Neural progenitor cell (in vitro differentiated cells): ENCODE results near the gene PHYHIPL. TPM values are rescaled to one million over a fixed set of nuclear protein-coding genes. Genes with fewer than 3 reads are reported as not detected.
"Not testable (repeated sequence)": the region's sequence is repeated elsewhere in the genome, so short reads cannot be mapped to it uniquely, and the experiment has no call there.

Experiments
- DNase-seq: peaks from one replicate; pipeline ENCODE4 v3.0.0-alpha.2; 2016; ENCODE audit warnings: low spot score
- H2AFZ ChIP-seq: fragments of 200-600 bp; sonication (generic); replicated peaks from 2 replicates; pipeline ENCODE4 v1.6.1; 2016; ENCODE audit warnings: antibody characterized with exemption
- H3F3A ChIP-seq: fragments of 200-600 bp; sonication (generic); 2 replicates; pipeline ENCODE4 v1.6.1; 2016; ENCODE audit warnings: antibody characterized with exemption, low read depth
- H3K27ac ChIP-seq: fragments of 200-600 bp; sonication (generic); 2 replicates; pipeline ENCODE4 v1.5.1; 2016; ENCODE audit warnings: mild to moderate bottlenecking
- H3K27me3 ChIP-seq: fragments of 200-600 bp; sonication (generic); 2 replicates; pipeline ENCODE4 v1.6.1; 2016; ENCODE audit warnings: mild to moderate bottlenecking, moderate library complexity
- H3K36me3 ChIP-seq: fragments of 200-600 bp; sonication (generic); 2 replicates; pipeline ENCODE4 v1.5.1; 2016
- H3K4me1 ChIP-seq: fragments of 200-600 bp; sonication (generic); 2 replicates; pipeline ENCODE4 v1.6.1; 2016; ENCODE audit warnings: mixed run types
- H3K4me2 ChIP-seq: fragments of 200-600 bp; sonication (generic); 2 replicates; pipeline ENCODE4 v1.6.1; 2016
- H3K4me3 ChIP-seq: fragments of 200-600 bp; sonication (generic); 2 replicates; pipeline ENCODE4 v1.5.1; 2016
- H3K79me2 ChIP-seq: fragments of 200-600 bp; sonication (generic); 2 replicates; pipeline ENCODE4 v1.6.1; 2016; ENCODE audit warnings: low read depth
- H3K9ac ChIP-seq: fragments of 200-600 bp; sonication (generic); 2 replicates; pipeline ENCODE4 v1.6.1; 2016
- H3K9me3 ChIP-seq: fragments of 200-600 bp; sonication (generic); 2 replicates; pipeline ENCODE4 v1.5.1; 2016; ENCODE audit warnings: low read depth
- H4K20me1 ChIP-seq: fragments of 200-600 bp; sonication (generic); 2 replicates; pipeline ENCODE4 v1.6.1; 2016; ENCODE audit warnings: low read depth
- H3K27ac Mint-ChIP-seq: 3 replicates; pipeline ENCODE4 v1.8.0; 2021; ENCODE audit warnings: mixed read lengths
- H3K27me3 Mint-ChIP-seq: 2 replicates; pipeline ENCODE4 v1.8.0; 2022; ENCODE audit warnings: low read depth, mild to moderate bottlenecking, inconsistent platforms, moderate library complexity, mixed read lengths; ENCODE audit not compliant: insufficient read depth
- H3K36me3 Mint-ChIP-seq: 3 replicates; pipeline ENCODE4 v1.8.0; 2021; ENCODE audit warnings: mixed read lengths
- H3K4me1 Mint-ChIP-seq: 3 replicates; pipeline ENCODE4 v1.8.0; 2021; ENCODE audit warnings: mixed read lengths
- H3K4me3 Mint-ChIP-seq: 3 replicates; pipeline ENCODE4 v1.8.0; 2021; ENCODE audit warnings: mild to moderate bottlenecking, moderate library complexity, mixed read lengths
- H3K9me3 Mint-ChIP-seq: 3 replicates; pipeline ENCODE4 v1.8.0; 2020; ENCODE audit warnings: mixed read lengths
- CTCF ChIP-seq: fragments of 200-600 bp; sonication (generic); IDR thresholded peaks from 2 replicates; pipeline ENCODE4 v1.5.1; 2017; ENCODE audit warnings: antibody characterized with exemption, mild to moderate bottlenecking
- EZH2 ChIP-seq: fragments of 200-600 bp; sonication (generic); IDR thresholded peaks from 2 replicates; pipeline ENCODE4 v1.6.1; 2017; ENCODE audit warnings: antibody characterized with exemption, mild to moderate bottlenecking, moderate library complexity
- EZH2phosphoT487 ChIP-seq: fragments of 200-600 bp; sonication (generic); IDR thresholded peaks from 2 replicates; pipeline ENCODE4 v1.6.1; 2017; ENCODE audit warnings: antibody characterized with exemption
- total RNA-seq: library from RNA; depleted of rRNA; stranded (reverse); fragments of >200 nt; gene quantifications from 2 replicates; pipeline ENCODE4 v1.2.3, GENCODE V29; 2015; ENCODE audit warnings: low replicate concordance

The PHYHIPL gene
- total RNA-seq, 1 donor from 2014 or later = 0.52 TPM

GRCh38 chr10:59236064-59236697, 59.7 kb downstream of the PHYHIPL start:
- H3K27ac ChIP-seq = no peak overlapping the region
- no peak overlapping the region for H3K4me3 ChIP-seq
- H3K27me3 Mint-ChIP-seq = no peaks in the 10 kb centered on the region
- no peaks in the 10 kb centered on the region for H3F3A ChIP-seq
- no peak overlapping the region for H2AFZ ChIP-seq
- no peak for DNase-seq
- H3K27me3 ChIP-seq = no peaks in the 10 kb centered on the region
- H3K9me3 ChIP-seq = no peaks in the 10 kb centered on the region
- H3K4me2 ChIP-seq = no peak overlapping the region
- H3K27ac Mint-ChIP-seq = no peak overlapping the region
- TF ChIP-seq EZH2phosphoT487 = no peak
- TF ChIP-seq EZH2 = no peak
- TF ChIP-seq CTCF = no peak
- H3K4me1 Mint-ChIP-seq = no peaks in the 10 kb centered on the region
- H4K20me1 ChIP-seq = no peaks in the 10 kb centered on the region
- H3K4me1 ChIP-seq = no peaks in the 10 kb centered on the region
- no peak overlapping the region for H3K4me3 Mint-ChIP-seq
- H3K36me3 Mint-ChIP-seq = peaks cover 5% of the 10 kb centered on the region
- peaks cover 4% of the 10 kb centered on the region for H3K9me3 Mint-ChIP-seq
- H3K36me3 ChIP-seq = no peaks in the 10 kb centered on the region
- no peaks in the 10 kb centered on the region for H3K79me2 ChIP-seq
- H3K9ac ChIP-seq = no peak overlapping the region

- Mint-ChIP-seq H3K4me3 (no peak overlapping the region), H3K4me1 (no peaks in the 10 kb centered on the region), H3K9me3 (peaks cover 4% of the 10 kb centered on the region), H3K27me3 (no peaks in the 10 kb centered on the region), H3K27ac (no peak overlapping the region), H3K36me3 (peaks cover 5% of the 10 kb centered on the region)
- Histone ChIP-seq H3K27ac (no peak overlapping the region), H3F3A (no peaks in the 10 kb centered on the region), H4K20me1 (no peaks in the 10 kb centered on the region), H3K36me3 (no peaks in the 10 kb centered on the region), H3K4me3 (no peak overlapping the region), H3K9ac (no peak overlapping the region), H3K79me2 (no peaks in the 10 kb centered on the region), H3K4me1 (no peaks in the 10 kb centered on the region), H2AFZ (no peak overlapping the region), H3K27me3 (no peaks in the 10 kb centered on the region), H3K9me3 (no peaks in the 10 kb centered on the region), H3K4me2 (no peak overlapping the region)
- no peak for DNase-seq
- TF ChIP-seq EZH2phosphoT487 = no peak
- no peak for TF ChIP-seq EZH2
- TF ChIP-seq CTCF = no peak
Observed at GRCh38 chr10:59237775-59238174, 61.3 kb downstream of the PHYHIPL start.

- H2AFZ ChIP-seq, DNase-seq, H3K79me2 ChIP-seq, H3K4me3 Mint-ChIP-seq, H3K9me3 Mint-ChIP-seq, H3K4me2 ChIP-seq, H3K4me3 ChIP-seq, H4K20me1 ChIP-seq, H3K27me3 ChIP-seq, H3K27me3 Mint-ChIP-seq, H3K9ac ChIP-seq, H3K27ac ChIP-seq, H3K36me3 Mint-ChIP-seq, H3K36me3 ChIP-seq, H3K9me3 ChIP-seq, H3K4me1 Mint-ChIP-seq, H3K4me1 ChIP-seq, H3F3A ChIP-seq: not testable (repeated sequence)
- H3K27ac Mint-ChIP-seq = peak overlapping the region; percentile 34
Observed at GRCh38 chr10:59239108-59239507, 62.7 kb downstream of the PHYHIPL start.

GRCh38 chr10:59240582-59241183, 64.2 kb downstream of the PHYHIPL start:
- H3K9me3 ChIP-seq = no peaks in the 10 kb centered on the region
- H3K4me2 ChIP-seq = no peak overlapping the region
- Mint-ChIP-seq H3K27ac (no peak overlapping the region), H3K27me3 (no peaks in the 10 kb centered on the region), H3K36me3 (peaks cover 6% of the 10 kb centered on the region), H3K4me1 (no peaks in the 10 kb centered on the region), H3K4me3 (no peak overlapping the region), H3K9me3 (peaks cover 4% of the 10 kb centered on the region)
- H3K27ac ChIP-seq = no peak overlapping the region
- no peak overlapping the region for H3K9ac ChIP-seq
- no peaks in the 10 kb centered on the region for H3F3A ChIP-seq
- no peaks in the 10 kb centered on the region for H4K20me1 ChIP-seq
- no peak for TF ChIP-seq EZH2phosphoT487
- peak; percentile 85 for TF ChIP-seq CTCF
- no peak for TF ChIP-seq EZH2
- DNase-seq = peak; percentile 59
- H3K27me3 ChIP-seq = no peaks in the 10 kb centered on the region
- H3K4me3 ChIP-seq = no peak overlapping the region
- H2AFZ ChIP-seq = no peak overlapping the region
- no peaks in the 10 kb centered on the region for H3K79me2 ChIP-seq
- no peaks in the 10 kb centered on the region for H3K36me3 ChIP-seq
- H3K4me1 ChIP-seq = no peaks in the 10 kb centered on the region
